Suprapubic skin (tissue), 4 donors: ENCODE data around the gene FGF2.

Source experiments
- EP300 ChIP-seq: sonication (generic); formaldehyde crosslinking; IDR thresholded peaks from one replicate; pipeline ENCODE4 v1.6.1; 2017; ENCODE audit warnings: antibody characterized with exemption
- POLR2A ChIP-seq, 2 donors: fragments of 450-650 bp; IDR thresholded peaks; one replicate each; pipeline ENCODE4 v1.6.1; 2017; ENCODE audit warnings: antibody characterized with exemption in 2 of 2, mild to moderate bottlenecking in 2 of 2, moderate library complexity in 2 of 2
- POLR2AphosphoS5 ChIP-seq, 3 donors: sonication (generic); formaldehyde crosslinking; IDR thresholded peaks; one replicate each; pipeline ENCODE4 v1.6.1; 2017; ENCODE audit warnings: antibody characterized with exemption in 3 of 3
- TF ChIP-seq, protein P1 (sequence below), 2 donors: fragments of 200-600 bp in 1 of 2; fragments of 450-650 bp in 1 of 2; sonication (generic) in 1 of 2; IDR thresholded peaks; one replicate each; pipeline ENCODE4 v1.5.1; 2016 to 2019; ENCODE audit warnings: antibody characterized with exemption in 2 of 2, mild to moderate bottlenecking in 1 of 2, moderate library complexity in 1 of 2

DNA sequence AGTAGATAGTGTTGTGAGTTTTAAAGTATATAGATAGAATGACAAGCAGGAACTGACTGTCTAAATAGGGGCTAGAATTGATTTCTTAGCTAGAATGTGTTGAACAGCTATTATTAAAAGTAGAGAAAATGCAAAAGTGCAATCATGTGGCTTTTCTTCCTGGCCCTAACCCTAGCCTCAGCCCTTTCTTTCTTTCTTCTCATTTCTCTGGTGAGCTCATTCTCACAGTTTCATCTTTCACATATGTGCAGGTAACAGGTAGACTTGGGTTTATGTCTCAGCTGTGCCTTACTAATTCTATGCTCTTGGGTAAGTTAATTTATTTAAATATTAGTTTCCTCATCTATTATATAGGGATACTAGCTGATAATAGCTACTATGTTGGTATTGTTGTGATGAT is 24.9 kb downstream of the FGF2 start:
- TF ChIP-seq, protein P1, sequence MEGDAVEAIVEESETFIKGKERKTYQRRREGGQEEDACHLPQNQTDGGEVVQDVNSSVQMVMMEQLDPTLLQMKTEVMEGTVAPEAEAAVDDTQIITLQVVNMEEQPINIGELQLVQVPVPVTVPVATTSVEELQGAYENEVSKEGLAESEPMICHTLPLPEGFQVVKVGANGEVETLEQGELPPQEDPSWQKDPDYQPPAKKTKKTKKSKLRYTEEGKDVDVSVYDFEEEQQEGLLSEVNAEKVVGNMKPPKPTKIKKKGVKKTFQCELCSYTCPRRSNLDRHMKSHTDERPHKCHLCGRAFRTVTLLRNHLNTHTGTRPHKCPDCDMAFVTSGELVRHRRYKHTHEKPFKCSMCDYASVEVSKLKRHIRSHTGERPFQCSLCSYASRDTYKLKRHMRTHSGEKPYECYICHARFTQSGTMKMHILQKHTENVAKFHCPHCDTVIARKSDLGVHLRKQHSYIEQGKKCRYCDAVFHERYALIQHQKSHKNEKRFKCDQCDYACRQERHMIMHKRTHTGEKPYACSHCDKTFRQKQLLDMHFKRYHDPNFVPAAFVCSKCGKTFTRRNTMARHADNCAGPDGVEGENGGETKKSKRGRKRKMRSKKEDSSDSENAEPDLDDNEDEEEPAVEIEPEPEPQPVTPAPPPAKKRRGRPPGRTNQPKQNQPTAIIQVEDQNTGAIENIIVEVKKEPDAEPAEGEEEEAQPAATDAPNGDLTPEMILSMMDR (IDR thresholded peaks at IDR 0.05): no peak
- TF ChIP-seq EP300 (no peak), POLR2A (IDR thresholded peaks at IDR 0.05) (no peak), POLR2AphosphoS5 (IDR thresholded peaks at IDR 0.05) (no peak)
